Testis (tissue), 3 donors: ENCODE data around the gene PLCB2. TPM values are rescaled to one million over a fixed set of nuclear protein-coding genes. Genes with fewer than 3 reads are reported as not detected.

ENCODE experiments used
- DNase-seq: peaks from one replicate; pipeline ENCODE4 v3.0.0-alpha.2; 2019
- H3K27ac ChIP-seq, 2 donors: fragments of 200-600 bp; sonication (generic); one replicate each; pipeline ENCODE4 v1.5.1; 2019
- H3K27me3 ChIP-seq: fragments of 200-600 bp; sonication (generic); one replicate; pipeline ENCODE4 v1.5.1; 2019
- H3K36me3 ChIP-seq: fragments of 200-600 bp; sonication (generic); one replicate; pipeline ENCODE4 v1.5.1; 2017; ENCODE audit warnings: low read depth; ENCODE audit errors: missing control alignments
- H3K4me1 ChIP-seq: fragments of 200-600 bp; sonication (generic); one replicate; pipeline ENCODE4 v1.5.1; 2019
- H3K4me3 ChIP-seq, 2 donors: fragments of 200-600 bp; sonication (generic); one replicate each; pipeline ENCODE4 v1.5.1; 2017 to 2019
- H3K9me3 ChIP-seq: fragments of 200-600 bp; sonication (generic); one replicate; pipeline ENCODE4 v1.5.1; 2017
- CTCF ChIP-seq, 3 experiments: fragments of 450-650 bp in 2 of 3; fragments of 200-600 bp in 1 of 3; sonication (generic) in 1 of 3; IDR thresholded peaks; one replicate each; pipeline ENCODE4 v1.5.1; 2016 to 2019; ENCODE audit warnings: antibody characterized with exemption in 3 of 3, mild to moderate bottlenecking in 2 of 3, moderate library complexity in 1 of 3
- POLR2A ChIP-seq: fragments of 450-650 bp; IDR thresholded peaks from one replicate; pipeline ENCODE4 v1.6.1; 2017; ENCODE audit warnings: antibody characterized with exemption, mild to moderate bottlenecking, moderate library complexity
- whole genome bisulfite sequencing, 2 donors: methylation state at CpG; one replicate each; pipeline ENCODE4 v1.1.5; 2018; 5-methylcytosine and 5-hydroxymethylcytosine counted together
- intact Hi-C: fragments of 100-400 bp; cut with DNase I; formaldehyde crosslinking; loops from one replicate; pipeline ENCODE4 v1.15.1; 2023; ENCODE audit warnings: low total_unique reads
- polyA plus RNA-seq: library from polyadenylated mRNA; stranded (reverse); fragments of 350-450 nt; fragmentation: Illumina TruSeq; extraction: RNeasy Lipid Tissue Mini Kit (QIAGEN cat#74804); gene quantifications from one replicate; pipeline ENCODE4 v1.2.3, GENCODE V29; 2014; ENCODE audit warnings: low read depth, low replicate concordance; ENCODE audit not compliant: insufficient read depth
- total RNA-seq, 2 donors: library from RNA; depleted of rRNA; stranded (reverse); fragments of >200 nt; gene quantifications; one replicate each; pipeline ENCODE4 v1.2.3, GENCODE V29; 2016

The PLCB2 gene
- total and polyA plus RNA-seq, 3 donors from 2014 or later: 8.8 to 13.6 (median 9.7) TPM

DNA sequence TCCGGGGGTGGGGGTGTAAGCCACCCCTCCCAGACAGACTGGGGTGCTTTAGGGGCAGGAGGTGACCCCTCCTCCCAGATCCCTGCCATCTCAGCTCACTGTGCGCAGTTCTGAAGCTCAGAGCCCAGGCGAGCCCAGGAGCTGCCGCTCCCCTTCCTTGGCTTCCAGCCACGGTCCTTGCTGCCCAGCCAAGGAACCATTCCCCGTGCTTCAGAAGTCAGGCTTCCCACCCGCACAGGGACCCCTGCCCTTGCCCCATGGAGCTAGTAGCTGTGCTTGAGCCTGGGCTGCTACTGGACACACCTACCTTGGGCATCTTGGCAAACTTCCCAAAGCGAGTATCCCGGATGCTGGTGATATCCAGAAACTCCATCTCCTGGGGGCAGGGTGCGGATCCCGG lies 4.8 kb downstream of the PLCB2 start:
- 62 to 81% methylated on average over 9 to 11 of the region's 11 CpGs for WGBS, 2 donors
- Histone ChIP-seq H3K9me3 (no peaks in the 10 kb centered on the region), H3K27me3 (no peaks in the 10 kb centered on the region), H3K27ac (no peak overlapping the region), H3K4me1 (no peaks in the 10 kb centered on the region), H3K36me3 (no peaks in the 10 kb centered on the region), H3K4me3 (no peak overlapping the region)
- no peak for DNase-seq
- intact Hi-C loops: no loop called here
- TF ChIP-seq CTCF (IDR thresholded peaks at IDR 0.05): no peak

- TF ChIP-seq POLR2A: no peak
- 92 to 100% methylated on average over 4 to 19 of the region's 19 CpGs for WGBS, 2 donors
- H3K4me1 ChIP-seq: no peaks in the 10 kb centered on the region
These were observed 5.3 kb downstream of the PLCB2 start for GRCh38 chr15:40302288-40302886.

DNA sequence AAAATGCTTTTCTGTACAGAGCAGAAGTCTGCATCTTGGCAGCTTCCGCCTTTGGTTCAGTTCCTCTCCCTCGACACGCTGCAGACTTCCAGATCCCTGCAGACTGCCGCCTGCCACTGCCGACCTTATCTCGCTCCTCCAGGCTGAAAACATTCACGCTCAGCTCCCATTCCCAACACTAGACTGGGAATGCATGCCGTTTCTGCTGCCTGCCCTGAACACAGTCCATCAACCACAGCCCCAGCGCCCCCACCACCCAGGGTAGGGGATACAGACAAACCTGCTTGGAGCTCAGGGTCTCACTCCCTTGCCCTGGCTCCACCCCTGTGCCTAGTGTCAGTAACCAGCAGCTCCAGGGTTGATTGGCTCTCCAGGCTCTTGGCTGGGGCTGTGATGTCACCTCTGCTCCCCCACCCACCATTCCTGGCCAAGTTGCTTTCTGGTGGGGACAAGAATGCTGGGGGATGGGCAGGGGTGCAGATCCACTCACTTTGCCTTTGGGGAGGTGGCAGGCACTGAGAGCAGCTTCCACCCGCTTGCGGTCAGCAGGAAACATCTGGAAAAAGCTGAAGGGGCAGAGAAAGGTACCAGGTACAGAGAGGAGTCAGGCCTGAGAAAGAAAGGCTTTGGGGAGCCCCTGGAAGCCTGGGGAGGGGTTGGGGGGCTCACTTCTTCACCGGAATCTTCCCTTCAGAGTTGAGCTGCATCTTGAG lies 6.1 kb downstream of the PLCB2 start:
- intact Hi-C loops: no loop called here
- H3K9me3 ChIP-seq: no peaks in the 10 kb centered on the region
- H3K27me3 ChIP-seq: no peaks in the 10 kb centered on the region
- no peaks in the 10 kb centered on the region for H3K36me3 ChIP-seq
- no peak overlapping the region for H3K27ac ChIP-seq
- TF ChIP-seq POLR2A: no peak
- TF ChIP-seq CTCF (IDR thresholded peaks at IDR 0.05): no peak
- DNase-seq: no peak
- H3K4me3 ChIP-seq: no peak overlapping the region
- H3K4me1 ChIP-seq: no peaks in the 10 kb centered on the region
- 50 to 54% methylated on average over 11 to 12 of the region's 12 CpGs for WGBS, 2 donors

More at GRCh38 chr15:40302288-40302886, 5.3 kb downstream of the PLCB2 start:
- intact Hi-C loops: no loop called here
- Histone ChIP-seq H3K9me3 (no peaks in the 10 kb centered on the region), H3K27ac (no peak overlapping the region), H3K27me3 (no peaks in the 10 kb centered on the region), H3K4me3 (no peak overlapping the region), H3K36me3 (no peaks in the 10 kb centered on the region)
- DNase-seq: no peak

GRCh38 chr15:40300771-40301170 lies 7.0 kb downstream of the PLCB2 start:
- H3K4me3 ChIP-seq: no peak overlapping the region
- 81 to 100% methylated on average over 2 of the region's 2 CpGs for WGBS, 2 donors
- no peak for TF ChIP-seq CTCF (IDR thresholded peaks at IDR 0.05)
- TF ChIP-seq POLR2A: no peak

DNA sequence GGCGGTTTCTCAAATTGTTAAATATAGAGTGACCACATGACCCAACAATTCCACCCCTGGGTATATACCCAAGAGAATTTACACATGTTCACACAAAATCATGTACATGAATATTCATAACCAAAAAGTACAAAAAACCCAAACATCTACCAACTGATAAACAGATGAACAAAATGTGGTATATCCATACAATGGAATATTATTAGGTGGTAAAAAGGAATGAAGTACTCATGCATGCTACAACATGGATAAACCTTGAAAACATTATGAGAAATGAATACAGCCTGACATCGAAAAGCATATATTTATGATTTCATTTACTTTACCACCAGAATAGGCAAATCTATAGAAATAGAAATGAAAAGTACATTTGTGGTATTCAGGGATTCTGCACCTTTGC lies 7.4 kb downstream of the PLCB2 start:
- H3K9me3 ChIP-seq: no peaks in the 10 kb centered on the region
- DNase-seq: no peak
- no peaks in the 10 kb centered on the region for H3K36me3 ChIP-seq
- no peak overlapping the region for H3K27ac ChIP-seq
- H3K4me3 ChIP-seq: no peak overlapping the region
- no peaks in the 10 kb centered on the region for H3K4me1 ChIP-seq
- TF ChIP-seq POLR2A: no peak
- no peak for TF ChIP-seq CTCF (IDR thresholded peaks at IDR 0.05)
- WGBS, 2 donors: 92 to 95% methylated on average over 2 of the region's 2 CpGs
- intact Hi-C loops: no loop called here
- no peaks in the 10 kb centered on the region for H3K27me3 ChIP-seq

More at GRCh38 chr15:40300771-40301170, 7.0 kb downstream of the PLCB2 start:
- Histone ChIP-seq H3K27ac (no peak overlapping the region), H3K4me1 (no peaks in the 10 kb centered on the region), H3K36me3 (no peaks in the 10 kb centered on the region), H3K27me3 (no peaks in the 10 kb centered on the region), H3K9me3 (no peaks in the 10 kb centered on the region)
- intact Hi-C loops: no loop called here
- DNase-seq: no peak
